VCaP (cell line): ENCODE results near the gene PEX26.
"Not testable (repeated sequence)": the region's sequence is repeated elsewhere in the genome, so short reads cannot be mapped to it uniquely, and the experiment has no call there.

Experiments used
- H3K27ac ChIP-seq: fragments of 450-650 bp; 2 replicates; pipeline ENCODE4 v1.5.1; 2017
- CTCF ChIP-seq: fragments of 450-650 bp; conservative IDR thresholded peaks from 2 replicates; pipeline ENCODE4 v1.5.1; 2017; ENCODE audit warnings: mild to moderate bottlenecking, moderate library complexity

PEX26 gene

GRCh38 chr22:18096823-18097222, 19.0 kb downstream of the PEX26 start:
- no peak overlapping the region for H3K27ac ChIP-seq
- no peak for TF ChIP-seq CTCF

GRCh38 chr22:18100781-18101180, 23.0 kb downstream of the PEX26 start:
- TF ChIP-seq CTCF, result no peak
- no peak overlapping the region for H3K27ac ChIP-seq

- H3K27ac ChIP-seq, result no peak overlapping the region
- TF ChIP-seq CTCF, result no peak
Measured at GRCh38 chr22:18101536-18101935, 23.7 kb downstream of the PEX26 start.

GRCh38 chr22:18103527-18104269, 25.9 kb downstream of the PEX26 start:
- TF ChIP-seq CTCF, result no peak
- H3K27ac ChIP-seq, result no peak overlapping the region

- TF ChIP-seq CTCF, result no peak
- no peak overlapping the region for H3K27ac ChIP-seq
Measured at GRCh38 chr22:18104566-18104965, 26.8 kb downstream of the PEX26 start.

- not testable (repeated sequence) for H3K27ac ChIP-seq
Measured at GRCh38 chr22:18105981-18106380, 28.2 kb downstream of the PEX26 start.

- not testable (repeated sequence) for H3K27ac ChIP-seq
Measured at GRCh38 chr22:18106550-18107341, 29.0 kb downstream of the PEX26 start.

GRCh38 chr22:18108187-18108586, 30.4 kb downstream of the PEX26 start:
- no peak overlapping the region for H3K27ac ChIP-seq
- TF ChIP-seq CTCF, result no peak
